Stomach (tissue), 4 donors: ENCODE measurements around the gene SEMA5A.

Experiments used
- POLR2A ChIP-seq, 4 donors: fragments of 450-650 bp; IDR thresholded peaks; one replicate each; pipeline ENCODE4 v1.6.1; 2016; ENCODE audit warnings: antibody characterized with exemption in 4 of 4, control low read depth in 2 of 4, mild to moderate bottlenecking in 1 of 4, moderate library complexity in 1 of 4
- POLR2AphosphoS5 ChIP-seq, 3 donors: sonication (generic); formaldehyde crosslinking; IDR thresholded peaks; one replicate each; pipeline ENCODE4 v1.6.1; 2016; ENCODE audit warnings: antibody characterized with exemption in 3 of 3
- TF ChIP-seq, protein P1 (sequence below), 7 experiments: fragments of 450-650 bp in 4 of 7; fragments of 200-600 bp in 3 of 7; sonication (generic) in 3 of 7; IDR thresholded peaks; one replicate each; pipeline ENCODE4 v1.5.1; 2016 to 2019; ENCODE audit warnings: antibody characterized with exemption in 7 of 7, control low read depth in 2 of 7, mild to moderate bottlenecking in 1 of 7

DNA sequence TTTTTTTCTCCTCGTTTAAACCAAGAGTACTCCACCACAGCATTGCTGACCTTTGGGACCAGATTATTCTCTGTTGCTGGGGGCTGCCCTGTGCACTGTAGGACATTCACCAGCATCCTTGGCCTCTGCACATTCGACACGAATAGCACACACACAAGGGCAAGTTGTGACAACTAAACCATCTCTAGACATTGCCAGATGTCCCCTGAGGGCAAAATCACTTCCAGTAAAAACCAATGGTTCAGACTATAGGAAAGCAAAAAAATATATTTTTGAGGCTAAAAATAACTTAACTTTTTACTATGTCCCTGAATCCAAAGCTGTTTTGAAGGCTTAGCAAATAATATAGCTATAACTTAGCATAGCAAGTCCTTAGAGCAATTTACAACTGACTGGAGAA, 65.9 kb downstream of the SEMA5A start:
- TF ChIP-seq POLR2AphosphoS5 (IDR thresholded peaks at IDR 0.05) = no peak
- TF ChIP-seq, protein P1, sequence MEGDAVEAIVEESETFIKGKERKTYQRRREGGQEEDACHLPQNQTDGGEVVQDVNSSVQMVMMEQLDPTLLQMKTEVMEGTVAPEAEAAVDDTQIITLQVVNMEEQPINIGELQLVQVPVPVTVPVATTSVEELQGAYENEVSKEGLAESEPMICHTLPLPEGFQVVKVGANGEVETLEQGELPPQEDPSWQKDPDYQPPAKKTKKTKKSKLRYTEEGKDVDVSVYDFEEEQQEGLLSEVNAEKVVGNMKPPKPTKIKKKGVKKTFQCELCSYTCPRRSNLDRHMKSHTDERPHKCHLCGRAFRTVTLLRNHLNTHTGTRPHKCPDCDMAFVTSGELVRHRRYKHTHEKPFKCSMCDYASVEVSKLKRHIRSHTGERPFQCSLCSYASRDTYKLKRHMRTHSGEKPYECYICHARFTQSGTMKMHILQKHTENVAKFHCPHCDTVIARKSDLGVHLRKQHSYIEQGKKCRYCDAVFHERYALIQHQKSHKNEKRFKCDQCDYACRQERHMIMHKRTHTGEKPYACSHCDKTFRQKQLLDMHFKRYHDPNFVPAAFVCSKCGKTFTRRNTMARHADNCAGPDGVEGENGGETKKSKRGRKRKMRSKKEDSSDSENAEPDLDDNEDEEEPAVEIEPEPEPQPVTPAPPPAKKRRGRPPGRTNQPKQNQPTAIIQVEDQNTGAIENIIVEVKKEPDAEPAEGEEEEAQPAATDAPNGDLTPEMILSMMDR (IDR thresholded peaks at IDR 0.05) = no peak
- TF ChIP-seq POLR2A (IDR thresholded peaks at IDR 0.05) = no peak
